ENCODE measurements around the gene SYNGR3.
"Not testable (repeated sequence)": the region's sequence is repeated elsewhere in the genome, so short reads cannot be mapped to it uniquely, and the experiment has no call there.

Gene SYNGR3

DNA sequence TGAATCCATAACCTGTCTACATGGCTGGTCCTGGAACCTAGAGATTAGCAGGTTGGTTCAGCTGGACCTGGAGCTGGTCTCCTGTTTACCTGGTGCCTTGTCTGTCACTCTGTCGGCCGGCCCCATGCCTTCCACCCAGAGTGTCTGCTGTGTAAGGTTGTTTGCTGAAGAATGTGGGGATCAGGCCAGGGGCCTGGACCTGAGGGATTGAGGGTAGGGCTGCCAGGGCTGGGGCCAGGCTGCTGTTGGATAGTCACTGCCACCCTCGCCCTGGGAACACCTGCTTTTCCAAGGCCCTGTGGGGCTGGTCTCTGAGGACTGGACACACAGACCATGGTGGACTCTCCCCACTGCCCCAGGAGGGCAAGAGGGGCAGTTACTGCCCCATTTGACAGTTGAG, 38.4 kb downstream of the SYNGR3 start:
- DNase-seq (ENCODE audit: low read depth in 2 of 2), result no peak

DNA sequence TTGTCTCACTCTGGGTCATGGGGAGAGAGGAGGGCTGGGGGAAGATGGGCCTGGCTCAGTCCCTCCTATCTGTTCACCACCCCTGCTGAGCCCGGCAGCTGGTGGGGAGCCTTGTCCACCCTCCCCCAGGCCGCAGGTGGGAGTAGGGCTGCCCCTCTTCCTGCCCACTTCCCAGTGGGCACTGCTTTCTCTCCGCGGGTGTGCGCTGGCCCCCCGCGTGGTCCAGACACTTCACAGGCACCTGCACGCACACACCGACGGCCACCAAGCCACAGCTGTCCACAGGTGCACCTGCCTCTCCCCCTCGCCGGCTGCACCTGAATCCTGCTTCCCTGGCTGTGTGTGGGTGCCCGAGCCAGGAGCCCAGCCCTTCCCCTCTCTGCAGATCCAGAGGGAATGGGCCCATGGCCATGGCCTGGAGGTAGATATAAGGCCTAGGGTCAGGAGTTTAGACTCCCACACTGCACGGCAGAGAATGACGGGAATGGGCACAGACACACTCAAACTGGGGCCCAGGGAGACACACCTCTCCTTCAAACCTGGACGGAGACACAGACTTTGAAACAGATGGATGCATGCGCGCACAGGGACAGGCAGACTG, 39.0 kb downstream of the SYNGR3 start:
- DNase-seq (ENCODE audit: low read depth in 2 of 2), result no peak

DNA sequence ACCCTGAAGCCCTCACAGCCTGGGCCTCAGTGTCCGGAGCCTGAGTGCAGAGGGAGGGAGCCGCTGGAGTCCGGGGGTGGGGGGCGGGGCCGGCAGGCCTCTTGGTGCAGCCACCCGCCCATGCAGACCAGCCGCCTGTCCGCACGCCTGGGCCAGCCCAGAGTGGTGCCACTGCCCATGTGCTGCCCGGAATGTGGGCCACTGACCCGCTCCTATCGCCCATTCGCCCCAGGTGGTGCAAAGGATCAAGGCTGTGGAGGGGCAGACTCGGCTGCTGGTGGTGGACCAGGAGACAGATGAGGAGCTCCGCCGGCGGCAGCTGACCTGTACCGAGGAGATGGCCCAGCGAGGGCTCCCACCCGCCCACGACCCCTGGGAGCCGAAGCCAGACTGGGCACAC, 39.6 kb downstream of the SYNGR3 start:
- DNase-seq (ENCODE audit: low read depth in 2 of 2), result no peak

GRCh38 chr16:2030036-2030435, 40.3 kb downstream of the SYNGR3 start:
- no peak for DNase-seq (ENCODE audit: low read depth in 2 of 2)

GRCh38 chr16:2031081-2031577, 41.4 kb downstream of the SYNGR3 start:
- no peak for DNase-seq (ENCODE audit: low read depth in 2 of 2)

DNA sequence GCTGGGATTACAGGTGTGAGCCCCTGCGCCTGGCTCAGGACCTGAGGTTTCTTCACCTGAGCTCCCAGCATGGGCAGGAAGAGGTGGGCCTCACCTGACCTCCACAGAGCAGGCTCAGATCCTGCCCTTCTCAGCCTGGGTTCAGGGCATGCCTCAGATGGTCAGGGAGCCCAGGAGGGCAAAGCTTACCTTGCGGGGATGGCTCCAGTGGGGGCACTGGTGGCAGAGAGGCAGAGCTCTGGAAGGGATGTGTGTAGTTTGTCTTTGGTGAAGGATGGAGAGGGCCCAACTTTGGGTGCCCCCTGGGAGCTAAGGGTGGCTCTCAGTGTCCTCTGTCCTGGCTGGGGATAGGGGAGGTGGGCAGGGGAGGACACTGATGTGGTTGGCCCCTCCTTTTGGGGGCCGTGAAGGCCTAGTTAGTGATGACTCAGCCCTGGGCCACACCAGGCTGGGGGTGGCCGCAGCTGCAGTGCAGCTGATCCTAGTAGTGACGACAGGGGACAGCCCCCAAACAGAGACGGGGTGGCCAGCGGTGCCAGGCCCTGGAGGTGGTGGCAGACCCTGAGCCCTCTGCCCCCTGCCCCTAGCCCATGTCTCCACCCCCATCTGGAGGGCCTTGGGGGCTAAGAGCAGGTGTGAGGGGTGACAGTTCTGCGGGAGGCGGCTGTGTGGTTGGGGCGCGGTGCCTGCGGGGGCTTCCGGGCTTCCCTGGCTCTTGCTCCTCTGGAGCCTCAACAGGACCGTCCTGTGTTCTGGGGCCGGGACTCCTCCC, 42.7 kb downstream of the SYNGR3 start:
- no peak for DNase-seq (ENCODE audit: low read depth in 2 of 2)

DNA sequence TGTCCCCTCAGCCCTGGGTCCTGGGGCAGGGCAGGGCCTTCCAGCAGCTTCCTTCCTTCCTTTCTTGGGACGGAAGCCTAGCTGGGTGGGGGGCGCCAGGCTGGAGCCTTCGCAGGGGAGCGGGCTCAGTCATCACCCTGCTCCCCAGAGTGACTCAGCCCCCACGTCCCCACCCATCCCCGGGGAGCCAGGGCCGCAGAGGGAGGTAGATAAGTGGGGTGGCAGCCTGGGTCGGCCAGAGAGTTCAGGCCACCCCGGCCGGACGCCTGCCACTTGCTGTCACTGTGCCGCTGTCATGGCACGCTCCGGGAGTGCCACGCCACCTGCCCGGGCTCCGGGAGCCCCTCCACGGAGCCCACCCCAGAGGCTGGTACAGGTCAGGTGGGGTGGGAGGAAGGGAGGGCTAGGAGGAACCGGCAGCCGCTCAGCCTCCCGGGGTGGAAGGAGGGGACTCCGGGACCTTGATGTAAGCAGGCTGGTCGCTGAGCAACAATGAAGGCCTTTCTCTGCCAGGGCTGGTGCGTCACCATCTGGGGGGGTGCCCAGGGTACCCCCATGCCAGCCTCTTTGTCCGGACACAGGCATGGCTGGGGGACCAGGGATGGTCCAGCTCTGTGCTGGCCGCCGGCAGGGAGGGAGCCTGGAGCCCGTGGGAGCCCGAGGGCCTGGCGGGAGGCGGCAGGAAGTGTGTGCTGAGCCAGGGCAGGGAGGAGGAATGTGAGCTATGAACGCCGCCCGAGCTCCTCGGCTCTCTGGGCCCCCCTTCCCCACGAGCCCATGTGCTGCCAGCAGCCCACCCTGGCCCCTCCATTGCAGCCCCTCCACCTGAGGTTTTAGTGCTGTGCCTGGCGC, 43.5 kb downstream of the SYNGR3 start:
- no peak for DNase-seq (ENCODE audit: low read depth in 2 of 2)

DNA sequence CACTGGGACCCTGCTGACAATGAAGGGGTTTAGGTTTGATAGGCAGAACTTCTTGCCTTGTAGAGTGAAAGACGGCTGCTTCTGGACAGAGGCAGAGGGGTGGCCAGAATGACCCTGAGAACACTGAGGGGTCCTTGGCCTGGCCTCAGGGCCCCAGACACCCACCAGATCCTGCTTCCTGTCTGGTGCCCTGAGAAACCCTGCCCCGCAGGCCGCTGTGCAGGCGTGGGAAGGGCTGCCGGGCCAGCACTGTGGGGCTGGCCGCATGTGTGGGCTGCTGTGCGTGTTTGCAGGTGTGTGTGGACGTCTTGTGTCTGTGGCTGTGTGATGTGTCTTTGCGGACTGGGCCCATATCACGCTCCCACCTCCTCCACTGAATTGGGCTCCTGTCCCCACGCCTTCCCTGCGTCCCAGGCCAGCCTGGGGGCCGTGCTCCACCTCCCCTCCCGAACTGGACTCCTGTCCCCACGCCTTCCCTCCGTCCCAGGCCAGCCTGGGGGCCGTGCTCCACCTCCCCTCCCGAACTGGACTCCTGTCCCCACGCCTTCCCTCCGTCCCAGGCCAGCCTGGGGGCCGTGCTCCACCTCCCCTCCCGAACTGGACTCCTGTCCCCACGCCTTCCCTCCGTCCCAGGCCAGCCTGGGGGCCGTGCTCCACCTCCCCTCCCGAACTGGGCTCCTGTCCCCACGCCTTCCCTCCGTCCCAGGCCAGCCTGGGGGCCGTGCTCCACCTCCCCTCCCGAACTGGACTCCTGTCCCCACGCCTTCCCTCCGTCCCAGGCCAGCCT, 44.3 kb downstream of the SYNGR3 start:
- not testable (repeated sequence) for DNase-seq (ENCODE audit: low read depth in 2 of 2)

DNA sequence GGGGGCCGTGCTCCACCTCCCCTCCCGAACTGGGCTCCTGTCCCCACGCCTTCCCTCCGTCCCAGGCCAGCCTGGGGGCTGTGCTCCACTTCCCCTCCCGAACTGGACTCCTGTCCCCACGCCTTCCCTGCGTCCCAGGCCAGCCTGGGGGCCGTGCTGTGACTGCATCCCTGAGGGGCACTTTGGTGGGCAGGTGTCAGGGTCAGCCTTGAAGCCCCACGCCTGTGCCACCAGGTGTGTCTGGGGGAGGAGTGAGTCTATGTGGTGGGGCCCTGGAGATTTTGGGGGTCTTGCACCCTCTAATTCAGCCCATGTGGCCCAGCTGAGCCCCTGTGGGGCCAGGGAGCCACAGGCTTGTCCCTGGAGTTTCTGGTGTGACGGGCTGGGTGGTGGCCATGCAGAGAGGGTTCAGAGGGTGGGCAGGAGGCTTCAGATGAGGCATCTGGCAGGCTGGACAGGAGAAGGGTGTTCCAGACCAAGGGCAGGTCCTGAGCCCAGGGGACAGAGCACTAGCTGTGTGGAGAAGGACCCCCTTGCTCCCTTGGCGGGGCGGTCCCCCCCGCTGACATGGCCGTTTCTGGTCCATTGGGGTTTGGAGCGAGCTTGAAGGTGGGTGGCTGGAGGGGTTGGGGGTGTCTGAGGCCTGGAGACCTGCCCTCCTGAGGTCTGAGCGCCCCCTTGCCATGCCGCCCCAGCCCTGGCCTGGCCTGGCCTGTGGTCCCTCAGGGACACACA, 45.1 kb downstream of the SYNGR3 start:
- no peak for DNase-seq (ENCODE audit: low read depth in 2 of 2)

GRCh38 chr16:2035431-2036199, 45.8 kb downstream of the SYNGR3 start:
- DNase-seq (ENCODE audit: low read depth in 2 of 2), result no peak

- no peak for DNase-seq (ENCODE audit: low read depth in 2 of 2)
Observed at GRCh38 chr16:2036200-2036966, 46.6 kb downstream of the SYNGR3 start.

- no peak for DNase-seq (ENCODE audit: low read depth in 2 of 2)
Observed at GRCh38 chr16:2037115-2037514, 47.3 kb downstream of the SYNGR3 start.

- DNase-seq (ENCODE audit: low read depth in 2 of 2), result no peak
Observed at GRCh38 chr16:2037647-2038381, 48.0 kb downstream of the SYNGR3 start.

DNA sequence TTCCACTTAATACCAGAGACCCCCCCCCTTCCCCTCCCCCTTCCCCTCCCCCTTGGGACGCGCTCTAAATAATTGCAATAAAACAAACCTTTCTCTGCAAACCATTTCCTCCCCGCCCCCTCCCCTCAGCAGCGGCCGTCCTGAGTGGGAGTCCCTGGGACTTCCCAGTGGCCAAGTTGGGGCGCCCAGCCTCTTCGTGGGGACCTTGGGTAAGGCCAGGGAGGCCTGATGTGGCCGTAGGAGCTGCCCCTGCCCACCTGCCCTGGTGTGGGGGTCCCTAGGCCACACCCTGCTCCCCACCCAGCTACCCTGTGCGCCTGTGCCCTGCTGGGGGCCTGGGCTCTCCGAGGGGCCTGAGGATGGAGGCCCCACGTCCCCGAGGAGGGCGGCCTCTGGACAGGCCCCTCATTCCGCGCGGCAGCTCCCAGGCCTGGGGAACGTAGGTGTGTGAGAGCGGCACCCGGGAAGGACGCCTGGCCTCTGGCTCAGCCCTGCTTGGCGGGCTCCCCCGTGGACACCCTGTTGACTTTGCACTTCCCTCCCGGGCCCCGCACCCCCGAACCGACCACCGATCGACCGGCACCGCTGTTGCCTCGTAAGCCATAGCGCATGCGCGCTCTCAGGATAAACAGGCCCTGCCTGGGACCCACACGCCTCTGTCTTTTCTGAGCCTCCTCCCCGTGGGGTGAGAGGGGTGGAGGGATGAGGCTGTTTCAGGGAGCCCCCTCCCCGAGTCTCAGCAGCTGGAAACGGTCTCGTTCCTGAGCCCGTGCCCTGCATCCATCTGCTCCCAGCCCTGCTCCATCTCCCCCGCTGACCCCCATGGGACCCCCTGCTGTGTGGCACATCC, 48.8 kb downstream of the SYNGR3 start:
- DNase-seq (ENCODE audit: low read depth in 2 of 2), result no peak

DNA sequence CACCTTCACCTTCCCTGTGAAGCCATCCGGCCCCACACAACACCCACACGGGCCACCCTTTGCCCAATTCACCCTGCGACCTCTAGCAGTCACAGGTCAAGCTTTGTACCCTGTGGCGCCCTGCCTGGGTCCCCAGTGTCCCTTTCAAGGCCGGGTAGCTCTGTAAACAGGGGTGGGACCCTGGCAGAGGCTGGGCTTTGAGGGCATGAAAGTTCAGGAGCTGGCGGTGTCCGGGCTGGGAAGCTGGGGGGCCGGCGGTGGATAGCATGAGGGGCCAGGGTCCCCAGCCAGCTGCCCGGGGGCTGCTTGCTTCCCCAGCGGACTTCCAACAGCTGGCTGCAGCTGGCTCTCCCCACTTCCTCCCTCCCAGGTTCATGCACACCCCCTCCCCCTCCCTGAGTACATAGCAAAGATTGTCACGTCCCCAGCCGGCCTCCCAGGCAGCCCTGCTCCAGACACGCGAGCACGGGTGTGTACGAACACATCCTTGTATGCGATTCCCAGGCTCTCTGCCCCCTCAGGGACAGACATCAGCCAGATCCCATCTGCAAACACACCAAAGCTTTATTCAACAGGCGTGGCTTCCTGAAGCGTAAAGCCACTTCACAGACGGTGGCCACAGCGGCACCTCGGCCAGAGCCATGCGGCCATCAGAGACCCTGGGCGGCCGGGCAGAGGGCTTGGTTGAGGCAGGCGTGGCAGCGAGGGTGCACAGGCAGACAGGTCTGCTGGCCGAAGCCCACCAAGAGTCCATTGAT, 49.7 kb downstream of the SYNGR3 start:
- DNase-seq (ENCODE audit: low read depth in 2 of 2), result no peak

DNA sequence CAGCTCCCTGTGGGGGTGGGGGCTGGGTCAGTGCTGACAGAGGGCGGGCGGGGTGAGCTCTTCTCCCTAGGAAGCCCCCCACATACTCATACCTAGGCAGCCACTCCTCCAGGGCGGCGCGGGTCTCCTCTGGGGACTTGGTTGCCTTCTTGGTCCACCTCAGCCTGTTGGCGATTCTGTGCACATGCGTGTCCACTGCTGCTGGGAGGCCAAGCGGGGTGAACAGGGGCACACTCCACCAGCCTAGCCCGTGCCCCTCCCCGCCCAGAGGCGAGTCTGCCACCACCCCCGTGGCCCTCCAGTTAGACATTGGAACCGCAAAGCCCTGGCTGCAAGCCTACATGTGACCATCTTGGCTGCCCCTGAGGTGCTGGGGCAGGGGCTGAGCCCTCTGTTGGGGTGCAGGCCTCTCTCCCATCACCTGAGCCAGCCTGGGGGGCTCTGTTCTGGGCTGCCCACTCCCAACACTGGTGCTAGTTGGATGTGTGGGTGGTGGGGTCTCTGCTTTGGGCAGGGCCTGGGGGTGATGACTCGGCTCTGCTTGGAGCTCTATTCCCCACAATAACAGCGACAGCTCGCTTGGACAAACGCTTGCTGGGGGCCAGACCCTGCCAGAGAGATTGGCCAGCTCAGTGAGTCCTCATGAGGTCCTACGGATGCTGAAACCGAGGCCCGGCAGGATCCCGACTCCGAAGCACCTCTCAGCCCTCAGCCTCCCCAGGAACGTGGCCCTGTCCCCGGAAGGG, 50.4 kb downstream of the SYNGR3 start:
- DNase-seq (ENCODE audit: low read depth in 2 of 2), result no peak

Data from stimulated activated CD8-positive, alpha-beta memory T cell treated with anti-CD3 and anti-CD28 coated beads, Interleukin-15, amount 100 ng/mL, for 4 hours (primary cell).